ENCODE measurements around the gene ZNG1B.
"Not testable (repeated sequence)": the region's sequence is repeated elsewhere in the genome, so short reads cannot be mapped to it uniquely, and the experiment has no call there.

ZNG1B gene

DNA sequence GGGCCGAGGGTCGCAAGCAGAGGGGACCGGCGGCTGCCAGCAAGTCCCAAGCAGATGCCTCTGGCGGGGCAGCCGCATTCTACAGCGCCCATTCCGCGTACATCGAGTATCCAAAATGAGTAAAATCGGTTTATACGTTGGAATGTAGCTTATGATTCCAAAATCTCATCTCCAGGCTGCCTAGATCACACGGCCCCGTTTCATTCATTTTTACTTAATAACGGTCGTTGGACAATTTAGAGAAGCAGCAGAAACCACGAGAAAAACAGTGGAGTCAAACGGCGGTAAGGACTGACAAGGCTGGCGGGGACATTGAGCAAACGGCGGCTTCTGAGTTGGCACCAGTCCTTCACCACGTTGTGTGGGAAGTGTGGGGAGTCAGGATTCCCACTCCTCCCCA lies 66.6 kb downstream of the ZNG1B start:
- not testable (repeated sequence) for DNase-seq

DNA sequence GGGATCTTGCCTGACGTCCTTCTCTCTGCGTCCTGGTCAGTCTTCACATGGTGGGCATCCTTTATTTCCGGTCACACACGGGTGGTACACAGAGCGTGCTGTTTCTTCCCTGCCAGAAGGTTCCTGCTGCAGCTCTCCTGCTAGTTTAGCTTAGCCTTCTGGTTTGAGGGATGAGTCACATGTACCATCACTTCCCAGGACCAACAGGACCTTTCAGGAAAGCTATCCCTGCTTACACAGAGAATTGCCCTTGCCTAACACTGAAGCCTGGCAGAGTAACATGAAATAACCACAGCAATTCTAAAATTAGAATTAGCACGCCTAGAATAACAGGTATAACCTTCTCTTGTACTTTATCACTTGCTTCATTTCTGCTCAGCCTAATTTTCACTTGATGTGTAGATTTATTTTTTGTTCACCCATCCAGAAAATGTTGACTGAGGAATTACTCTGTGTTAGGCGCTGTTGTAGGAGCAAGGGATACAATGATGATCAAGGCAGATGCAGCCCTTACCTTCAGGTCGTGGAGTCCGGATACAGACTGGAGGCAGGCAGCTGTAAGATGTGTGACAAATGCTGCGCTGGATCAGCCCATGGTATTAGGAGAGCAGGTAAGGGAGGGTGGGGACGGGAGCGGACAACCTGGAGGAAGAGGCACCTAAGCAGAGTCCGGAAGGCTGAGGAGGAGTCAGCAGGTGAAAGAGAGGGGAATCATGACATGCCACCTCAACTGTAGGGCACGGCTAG lies 70.1 kb downstream of the ZNG1B start:
- DNase-seq: not testable (repeated sequence)

DNA sequence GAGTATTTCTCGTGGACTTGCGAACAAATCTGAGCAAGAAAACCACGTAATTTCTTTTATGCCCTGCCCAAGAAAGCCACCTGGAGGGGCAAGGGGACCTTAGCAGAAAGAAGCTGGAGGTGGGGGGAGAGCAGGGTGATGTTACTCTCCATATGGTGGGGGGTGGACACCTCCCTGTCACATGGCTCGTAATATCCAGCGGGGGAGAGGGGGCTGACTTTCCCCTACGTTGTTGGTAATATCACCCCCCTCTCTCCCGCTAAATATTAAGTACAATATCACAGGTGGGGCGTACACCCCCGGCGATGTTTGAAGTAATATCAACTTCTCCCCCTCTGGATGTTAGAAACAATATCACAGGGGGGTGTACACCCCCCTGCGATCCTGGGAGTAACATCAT lies 70.7 kb downstream of the ZNG1B start:
- DNase-seq: not testable (repeated sequence)

DNA sequence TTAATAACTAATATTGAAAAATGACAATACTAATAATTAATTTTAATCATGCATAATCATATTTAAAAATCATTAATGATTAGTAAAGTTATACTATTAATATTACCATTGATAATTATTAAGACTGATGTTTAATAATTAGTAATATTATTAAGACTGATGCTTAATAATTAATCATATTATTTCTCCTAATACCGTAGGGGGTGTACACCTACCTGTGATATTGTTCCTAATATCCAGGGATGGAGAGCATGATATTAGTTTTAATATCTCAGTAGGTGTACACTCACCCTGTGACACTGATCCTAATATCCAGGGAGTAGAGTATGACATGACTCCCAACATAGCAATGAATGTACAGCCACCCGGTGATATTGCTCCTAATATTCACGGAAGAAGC lies 73.4 kb downstream of the ZNG1B start:
- not testable (repeated sequence) for DNase-seq

DNA sequence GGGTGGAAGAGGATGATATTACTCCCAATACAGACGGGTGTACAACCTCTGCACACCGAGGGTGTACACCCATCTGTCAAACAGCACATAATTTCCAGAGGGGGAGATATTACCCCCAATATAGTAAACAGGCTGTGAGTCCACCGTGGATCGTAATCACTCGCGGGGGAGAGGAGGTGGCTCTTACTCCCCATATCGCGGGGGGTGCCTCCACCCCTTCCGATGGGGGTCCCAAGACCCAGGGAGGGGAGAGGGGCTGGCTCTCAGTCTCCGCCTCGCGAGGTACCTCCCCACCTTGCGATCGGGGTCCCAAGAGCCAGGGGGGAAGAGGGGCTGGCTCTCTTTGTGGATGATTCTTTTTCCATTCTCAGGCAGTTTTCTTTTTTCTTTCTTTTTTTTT lies 74.4 kb downstream of the ZNG1B start:
- DNase-seq: not testable (repeated sequence)

DNA sequence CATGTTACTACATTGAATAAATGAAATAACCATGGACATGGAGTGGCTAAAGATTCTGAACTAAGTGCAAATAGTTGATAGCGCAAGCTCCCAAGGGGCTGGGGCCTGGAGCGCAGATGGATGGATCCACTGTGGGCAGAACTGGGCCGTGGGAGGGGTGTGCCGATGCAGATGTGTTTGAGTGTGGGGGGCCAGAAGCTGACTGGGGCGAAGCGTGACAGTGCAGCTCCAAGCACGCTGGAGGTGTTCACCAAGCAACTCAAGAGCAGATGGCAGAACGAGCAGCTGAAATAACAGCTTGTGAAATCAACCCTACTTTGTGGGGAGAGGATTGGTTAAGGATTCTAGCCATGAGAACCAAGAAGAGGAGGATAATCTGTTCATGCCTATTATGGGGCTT lies 78.0 kb downstream of the ZNG1B start:
- DNase-seq: not testable (repeated sequence)

DNA sequence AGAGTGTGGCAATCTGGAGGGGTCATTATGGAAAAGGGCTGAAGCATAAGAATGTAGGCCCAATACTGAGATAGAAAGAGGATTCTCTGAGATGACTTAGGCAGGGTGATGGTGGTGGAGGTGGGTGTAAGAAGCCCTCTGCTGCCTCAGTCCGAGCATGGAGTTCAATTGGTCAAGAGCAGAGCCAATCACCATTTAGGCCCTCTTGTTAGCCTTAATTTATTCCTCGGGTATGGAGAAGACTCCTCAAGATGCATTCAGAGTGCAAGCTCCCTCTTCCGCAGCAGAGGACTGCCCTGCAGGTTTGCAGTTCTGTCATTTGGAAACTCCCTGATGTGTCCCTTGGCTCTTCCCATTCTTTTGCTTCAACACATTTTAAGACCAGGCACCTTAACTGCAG lies 78.5 kb downstream of the ZNG1B start:
- DNase-seq: not testable (repeated sequence)

DNA sequence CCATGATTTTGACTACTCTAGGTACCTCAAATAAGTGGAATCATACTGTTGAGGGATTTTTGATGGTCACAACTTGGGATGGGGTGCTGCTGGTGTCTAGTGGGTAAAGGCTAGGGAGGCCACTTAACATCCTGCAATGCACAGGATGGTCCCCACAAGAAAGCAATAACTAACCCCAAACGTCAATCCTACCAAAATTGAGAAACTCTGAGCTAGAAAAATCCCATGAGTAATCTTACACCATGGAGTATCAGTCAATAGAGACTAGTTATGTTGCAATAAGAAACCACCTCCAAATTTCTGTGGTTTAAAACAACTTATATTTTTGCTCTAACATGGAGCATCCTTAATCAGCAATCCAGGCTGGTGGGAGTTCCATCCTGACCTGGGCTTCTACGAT lies 79.5 kb downstream of the ZNG1B start:
- not testable (repeated sequence) for DNase-seq

DNA sequence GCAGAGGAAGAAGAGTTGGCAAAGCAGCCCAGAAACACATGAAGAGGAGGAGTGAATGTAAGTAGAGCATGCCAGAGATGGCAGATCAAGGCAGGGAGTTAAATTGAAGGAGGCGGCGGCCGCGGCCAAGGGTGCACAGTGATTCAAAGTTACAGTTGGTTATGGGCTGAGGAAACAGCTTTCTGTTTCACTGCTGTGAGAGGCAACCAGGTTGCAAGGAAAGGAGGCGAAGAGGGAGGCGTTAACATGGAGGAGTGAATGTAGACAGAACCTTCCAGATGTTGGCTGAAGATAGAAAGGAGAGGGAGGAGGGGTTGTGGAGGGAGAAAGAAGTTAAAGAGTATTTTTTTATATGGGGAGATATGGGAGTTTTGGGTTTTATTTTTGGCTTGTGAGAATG lies 83.3 kb downstream of the ZNG1B start:
- not testable (repeated sequence) for DNase-seq

DNA sequence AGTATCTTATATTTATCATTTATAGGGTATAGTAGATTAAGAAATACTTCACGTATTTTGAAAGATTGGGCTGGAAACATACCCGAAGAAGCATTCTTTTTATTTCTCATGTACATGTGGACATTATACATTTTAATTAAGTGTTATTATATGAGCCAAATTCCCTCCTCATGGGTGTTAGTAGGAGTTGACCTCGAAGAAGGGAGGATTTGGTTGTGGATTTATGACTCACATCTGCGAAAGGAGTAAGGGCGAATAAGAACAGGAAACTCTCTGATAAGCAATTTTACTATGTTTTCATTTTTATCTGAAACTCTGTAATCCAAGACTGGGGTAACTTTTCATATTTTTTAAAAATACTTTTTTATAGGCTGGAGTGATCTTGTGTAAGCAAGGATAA lies 84.0 kb downstream of the ZNG1B start:
- DNase-seq: not testable (repeated sequence)

DNA sequence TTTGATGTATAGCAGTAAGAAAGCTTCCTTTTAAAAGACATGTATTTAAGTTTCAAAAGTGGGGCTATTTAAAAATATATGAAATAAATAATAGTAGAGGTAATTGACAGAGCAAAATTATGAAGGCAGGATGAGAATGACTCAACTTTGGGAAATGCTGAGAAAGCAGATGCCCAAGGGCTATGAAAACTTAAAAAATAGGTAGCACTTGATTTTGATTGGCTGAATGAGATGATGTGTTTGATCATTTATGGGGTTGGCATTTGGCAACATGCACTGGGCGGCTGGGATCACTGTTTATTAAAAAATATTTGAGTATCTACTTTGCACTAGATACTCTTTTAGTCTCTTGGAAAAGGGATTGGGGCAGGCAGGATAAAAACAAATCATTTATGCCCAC lies 87.5 kb downstream of the ZNG1B start:
- not testable (repeated sequence) for DNase-seq

DNA sequence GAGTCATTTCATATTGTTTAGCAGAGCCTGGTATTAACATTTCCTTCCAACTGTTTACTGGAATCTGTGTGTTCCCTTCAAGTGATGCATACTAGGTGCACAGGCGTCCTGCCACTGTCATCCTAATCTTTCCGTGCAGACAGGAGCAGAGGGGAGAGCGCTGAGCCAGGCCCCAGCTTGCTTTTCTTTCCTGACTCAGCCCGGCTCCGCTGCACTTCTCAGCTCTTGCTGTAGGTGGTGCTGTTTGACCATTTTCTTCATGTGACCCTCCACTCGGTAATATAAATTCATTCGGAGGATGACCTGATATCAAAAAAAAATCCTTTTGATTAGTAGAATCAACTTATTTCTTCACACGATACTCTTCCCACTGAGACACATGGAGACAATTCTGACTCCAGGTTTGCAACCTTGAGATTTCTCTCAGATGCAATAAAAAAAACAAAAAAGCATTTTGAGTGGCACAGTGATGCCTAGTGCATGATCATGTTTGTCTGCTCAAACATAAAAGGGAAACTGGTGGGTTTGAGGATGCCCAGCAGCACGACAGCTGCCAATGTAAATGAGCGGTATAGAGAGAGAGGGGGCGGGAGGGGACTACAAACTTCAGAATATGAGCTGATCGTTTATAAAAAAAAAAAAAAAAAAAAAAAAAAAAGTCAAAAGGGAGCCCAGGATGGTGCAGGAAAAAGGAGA lies 90.0 kb downstream of the ZNG1B start:
- not testable (repeated sequence) for DNase-seq

DNA sequence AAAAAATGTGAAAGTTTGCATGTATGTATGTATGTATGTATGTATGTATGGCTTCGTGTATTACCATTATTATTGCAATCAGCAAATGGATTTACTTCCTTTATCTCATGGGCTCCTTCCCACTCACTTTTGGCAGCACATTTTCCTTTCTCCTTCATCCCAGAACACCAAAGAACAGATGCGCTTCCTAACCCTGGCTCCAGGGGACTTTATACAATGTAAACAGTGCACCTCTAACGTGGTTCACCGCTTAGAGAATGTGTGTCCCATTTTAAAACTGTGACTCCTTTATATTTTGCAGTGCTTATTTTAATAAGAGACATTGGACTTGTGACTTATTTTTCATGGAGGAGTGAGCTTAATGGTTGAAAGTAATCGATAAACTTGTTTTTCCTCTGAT lies 90.6 kb downstream of the ZNG1B start:
- DNase-seq: not testable (repeated sequence)

DNA sequence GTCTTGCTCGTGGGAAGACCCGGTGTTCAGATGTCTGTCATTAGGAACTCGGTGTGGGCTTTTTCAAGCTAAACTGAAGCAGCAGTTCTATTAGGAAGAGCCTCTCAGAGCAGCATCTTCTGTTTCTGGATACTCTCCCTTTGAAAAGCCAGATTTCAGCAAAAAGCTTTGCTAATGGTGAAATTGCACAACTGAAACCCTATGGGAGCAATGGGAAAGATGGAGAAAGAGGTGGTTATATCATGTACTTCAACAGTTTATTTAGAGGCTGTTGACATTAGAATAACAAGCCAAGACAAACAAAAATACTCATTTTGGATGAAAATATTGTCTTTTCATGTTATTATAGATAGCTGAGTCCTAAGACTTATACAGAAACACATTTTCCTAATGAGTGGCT lies 91.4 kb downstream of the ZNG1B start:
- not testable (repeated sequence) for DNase-seq

DNA sequence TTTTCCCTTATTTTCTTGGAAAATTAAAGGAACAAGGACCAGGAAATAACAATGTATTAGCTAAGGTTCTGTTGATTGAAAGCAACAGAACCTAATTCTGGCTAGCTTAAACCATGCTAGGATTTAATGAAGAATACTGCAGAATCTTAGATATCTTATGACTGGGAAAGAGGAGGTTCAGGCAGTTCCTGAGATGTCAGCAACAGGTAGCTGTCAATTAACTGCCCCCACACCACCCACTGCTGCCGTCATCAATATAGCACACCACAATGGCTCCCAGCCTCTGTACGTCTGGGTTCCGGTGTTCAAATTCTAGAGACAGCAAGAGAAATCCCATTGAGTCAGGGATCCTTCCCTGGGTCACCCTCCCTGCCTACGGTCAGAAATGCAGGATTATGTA lies 95.5 kb downstream of the ZNG1B start:
- not testable (repeated sequence) for DNase-seq

DNA sequence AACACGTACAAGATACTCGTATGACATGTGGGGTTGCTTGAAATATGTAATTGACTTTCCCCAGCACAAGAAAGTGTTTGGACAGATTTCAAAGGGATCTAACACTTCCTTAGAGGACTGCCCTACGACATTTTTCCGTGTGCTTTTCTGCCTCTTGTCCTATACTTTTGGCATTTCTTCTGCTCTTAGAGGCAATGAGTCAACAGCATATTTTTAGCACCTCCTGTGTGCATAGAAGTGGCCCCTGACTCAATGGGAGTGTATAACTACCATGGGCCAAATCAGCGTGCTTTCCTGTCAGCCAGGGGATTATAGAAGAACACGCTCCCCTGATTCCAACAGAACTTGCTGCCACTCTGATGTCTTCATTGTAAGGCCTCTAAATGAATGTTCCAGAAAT lies 99.1 kb downstream of the ZNG1B start:
- DNase-seq: not testable (repeated sequence)

DNA sequence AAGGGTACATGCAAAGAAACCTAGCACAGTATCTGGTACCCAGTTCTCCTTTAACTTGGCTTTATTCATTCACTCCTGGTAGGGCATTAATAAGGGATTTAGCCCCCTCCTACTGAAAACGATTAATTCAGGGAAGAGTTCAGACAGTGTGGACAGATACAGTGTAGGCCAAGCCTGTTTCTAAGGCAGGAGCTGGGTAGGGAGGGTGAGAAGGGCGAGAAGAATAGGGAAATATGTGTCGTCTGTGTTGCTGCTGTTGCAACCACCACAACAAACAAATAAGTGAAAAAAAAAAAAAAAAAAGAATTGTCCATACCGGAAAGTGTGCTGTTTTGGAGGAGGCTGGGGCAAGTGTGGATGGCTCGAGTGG lies 103.3 kb downstream of the ZNG1B start:
- not testable (repeated sequence) for DNase-seq

DNA sequence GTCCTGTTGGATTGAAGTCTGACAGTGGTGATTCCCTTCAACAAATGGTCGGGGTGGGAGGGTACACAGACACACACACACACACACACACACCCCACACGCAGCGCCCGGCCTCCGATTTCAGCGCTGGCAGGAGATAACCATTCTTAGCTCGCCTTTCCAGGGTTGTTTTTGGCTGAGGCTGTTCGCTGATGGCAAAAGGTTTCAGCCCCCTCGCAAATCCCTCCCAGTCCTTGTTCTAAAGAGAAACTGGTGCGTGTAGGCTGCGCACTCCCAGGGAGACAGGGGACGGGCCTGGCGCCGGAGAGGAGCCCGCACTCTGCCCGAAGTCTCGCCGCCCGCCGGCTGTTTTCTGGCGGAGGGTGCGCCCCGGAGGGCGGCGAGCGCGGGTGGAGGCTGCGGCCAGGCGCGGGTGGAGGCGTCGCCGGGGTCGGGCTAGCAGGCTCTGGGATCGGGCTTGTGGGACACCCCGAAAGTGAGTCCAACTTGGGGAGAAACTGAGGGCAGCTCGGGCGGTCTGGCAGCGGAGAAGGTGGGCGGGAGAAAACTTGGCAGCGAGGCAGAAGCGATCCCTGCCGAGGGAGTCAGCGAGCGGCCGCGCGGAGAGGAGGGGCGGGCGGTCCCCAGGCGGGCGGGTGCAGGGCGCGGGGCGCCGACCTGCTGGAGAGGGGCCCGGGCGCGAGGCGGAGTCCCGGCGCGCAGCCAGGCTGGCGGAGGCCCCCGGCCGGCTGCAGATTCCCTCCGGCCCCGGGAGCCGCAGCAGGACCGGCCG lies 103.9 kb downstream of the ZNG1B start:
- DNase-seq: not testable (repeated sequence)

DNA sequence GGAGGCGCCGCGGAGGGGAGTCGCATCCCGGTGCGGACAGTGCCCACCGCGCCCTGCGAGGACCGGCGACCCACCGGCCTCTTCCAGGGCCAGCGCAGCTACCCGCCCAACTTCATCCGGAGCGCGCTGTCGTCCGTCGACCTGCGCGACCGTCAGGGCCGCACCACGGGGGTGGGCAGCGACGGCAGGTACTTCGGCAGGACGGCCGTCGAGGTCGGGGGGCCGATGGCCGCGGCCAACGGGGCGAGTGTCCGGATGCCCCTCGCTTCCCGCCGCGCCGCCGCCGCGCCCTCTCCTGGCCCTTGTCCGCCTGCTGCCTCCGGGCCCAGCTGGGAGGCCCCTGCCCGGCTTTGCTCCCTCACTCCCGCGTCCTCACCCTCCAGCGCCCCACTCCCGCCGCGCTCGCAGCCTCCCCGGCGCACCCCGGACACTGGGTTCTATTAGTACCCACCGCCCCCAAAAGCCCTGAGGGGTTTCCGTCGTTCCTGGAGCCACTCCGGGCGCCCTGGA lies 104.5 kb downstream of the ZNG1B start:
- DNase-seq: not testable (repeated sequence)

DNA sequence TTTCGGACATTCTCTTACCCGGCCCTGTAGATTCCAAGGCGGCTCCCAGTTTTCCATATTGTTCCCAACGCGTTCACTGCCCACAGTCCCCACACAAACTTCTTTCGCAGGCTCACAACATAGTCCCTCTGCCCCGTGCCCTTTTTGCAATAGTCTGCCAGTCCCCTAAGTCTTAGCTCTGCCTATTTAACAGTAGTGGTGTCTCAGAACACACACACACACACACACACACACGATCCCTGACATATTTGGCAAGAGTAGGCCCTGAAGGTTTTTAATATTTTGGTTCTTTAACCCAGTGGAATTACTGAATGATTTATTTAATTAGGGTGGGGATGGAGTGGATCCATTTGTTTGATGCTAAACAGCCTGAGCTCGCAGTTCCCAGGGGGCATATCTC lies 105.0 kb downstream of the ZNG1B start:
- not testable (repeated sequence) for DNase-seq
